ENCODE data around the gene SF3A2.
A peak's percentile ranks its signal among the peaks of the same experiment; 100 is the strongest.
"Not testable (repeated sequence)": the region's sequence is repeated elsewhere in the genome, so short reads cannot be mapped to it uniquely, and the experiment has no call there.

SF3A2 gene

DNA sequence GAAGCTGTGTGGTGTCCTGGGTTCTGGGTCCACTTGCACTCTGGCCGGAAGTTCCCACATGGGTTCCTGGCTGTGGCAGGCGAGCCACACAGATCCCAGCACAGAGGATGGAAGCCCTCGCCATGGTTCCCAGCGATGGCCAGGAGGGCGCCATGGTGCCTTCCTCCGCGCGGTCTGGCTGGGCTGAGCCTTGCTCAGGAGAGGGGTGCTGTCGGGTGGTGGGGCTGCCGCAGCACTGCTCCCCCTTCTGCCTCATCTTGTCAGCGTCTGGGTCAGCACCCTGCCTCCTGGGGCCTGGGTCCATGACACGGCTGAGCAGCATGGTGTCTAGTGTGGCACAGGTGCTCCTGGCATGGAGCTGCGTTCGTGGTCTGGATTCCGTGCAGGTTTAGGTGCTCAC is 39.4 kb upstream of the SF3A2 start:
- H3K27ac ChIP-seq = peak overlapping the region; percentile 22
- ChIA-PET CTCF (interaction anchor here (0.6 to 0.7 kb wide), 2 partner anchors 16 to 622 kb away, joined by 3 to 4 read pairs; no protein-coding TSS in a partner anchor), POLR2A (ENCODE audit: low non-redundant PET) (no interaction called here)
- TF ChIP-seq, protein P1, sequence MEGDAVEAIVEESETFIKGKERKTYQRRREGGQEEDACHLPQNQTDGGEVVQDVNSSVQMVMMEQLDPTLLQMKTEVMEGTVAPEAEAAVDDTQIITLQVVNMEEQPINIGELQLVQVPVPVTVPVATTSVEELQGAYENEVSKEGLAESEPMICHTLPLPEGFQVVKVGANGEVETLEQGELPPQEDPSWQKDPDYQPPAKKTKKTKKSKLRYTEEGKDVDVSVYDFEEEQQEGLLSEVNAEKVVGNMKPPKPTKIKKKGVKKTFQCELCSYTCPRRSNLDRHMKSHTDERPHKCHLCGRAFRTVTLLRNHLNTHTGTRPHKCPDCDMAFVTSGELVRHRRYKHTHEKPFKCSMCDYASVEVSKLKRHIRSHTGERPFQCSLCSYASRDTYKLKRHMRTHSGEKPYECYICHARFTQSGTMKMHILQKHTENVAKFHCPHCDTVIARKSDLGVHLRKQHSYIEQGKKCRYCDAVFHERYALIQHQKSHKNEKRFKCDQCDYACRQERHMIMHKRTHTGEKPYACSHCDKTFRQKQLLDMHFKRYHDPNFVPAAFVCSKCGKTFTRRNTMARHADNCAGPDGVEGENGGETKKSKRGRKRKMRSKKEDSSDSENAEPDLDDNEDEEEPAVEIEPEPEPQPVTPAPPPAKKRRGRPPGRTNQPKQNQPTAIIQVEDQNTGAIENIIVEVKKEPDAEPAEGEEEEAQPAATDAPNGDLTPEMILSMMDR (conservative IDR thresholded peaks at IDR 0.05; ENCODE audit: low read depth) = no peak
- no peak for DNase-seq (ENCODE audit: low spot score)

DNA sequence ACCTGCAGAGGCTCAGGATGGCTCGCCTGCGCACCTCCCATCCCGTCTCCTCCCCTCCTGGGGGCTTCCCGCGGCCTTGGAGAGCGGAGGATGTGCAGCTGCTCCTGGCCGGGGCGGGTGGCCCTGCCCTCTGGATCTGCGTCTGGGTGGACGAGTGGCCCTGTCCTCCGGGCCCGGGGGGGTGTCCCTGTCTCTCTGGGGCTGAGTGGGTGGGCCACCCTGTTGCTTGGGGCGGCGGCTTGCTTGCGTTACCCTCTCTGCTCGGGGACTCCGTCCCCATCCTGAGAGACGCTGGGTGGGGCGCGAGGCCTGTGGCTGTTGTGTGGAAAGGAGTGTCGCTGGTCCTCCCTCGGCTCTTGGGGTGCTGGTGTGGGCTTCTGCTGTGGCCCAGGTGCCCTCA is 38.3 kb upstream of the SF3A2 start:
- POLR2A ChIA-PET (ENCODE audit: low non-redundant PET) = no interaction called here

GRCh38 chr19:2199215-2199614 is 37.4 kb upstream of the SF3A2 start:
- TF ChIP-seq, protein P1 (conservative IDR thresholded peaks at IDR 0.05; ENCODE audit: low read depth) = no peak
- H3K27ac ChIP-seq = peak overlapping the region; percentile 22; the same call in 1 of the 2 replicates
- ChIA-PET POLR2A (ENCODE audit: low non-redundant PET) (no interaction called here), CTCF (interaction anchor here (0.6 to 0.7 kb wide), 3 partner anchors 17 to 116 kb away, joined by 3 to 4 read pairs (median 3); no protein-coding TSS in a partner anchor)
- DNase-seq (ENCODE audit: low spot score) = no peak

More for the DNA sequence above, 38.3 kb upstream of the SF3A2 start:
- peak overlapping the region; percentile 22 for H3K27ac ChIP-seq
- no peak for DNase-seq (ENCODE audit: low spot score)
- TF ChIP-seq, protein P1 (conservative IDR thresholded peaks at IDR 0.05; ENCODE audit: low read depth) = no peak
- CTCF ChIA-PET = interaction anchor here (0.6 kb wide), 1 partner anchor 117 kb away, joined by 4 read pairs; no protein-coding TSS in a partner anchor

DNA sequence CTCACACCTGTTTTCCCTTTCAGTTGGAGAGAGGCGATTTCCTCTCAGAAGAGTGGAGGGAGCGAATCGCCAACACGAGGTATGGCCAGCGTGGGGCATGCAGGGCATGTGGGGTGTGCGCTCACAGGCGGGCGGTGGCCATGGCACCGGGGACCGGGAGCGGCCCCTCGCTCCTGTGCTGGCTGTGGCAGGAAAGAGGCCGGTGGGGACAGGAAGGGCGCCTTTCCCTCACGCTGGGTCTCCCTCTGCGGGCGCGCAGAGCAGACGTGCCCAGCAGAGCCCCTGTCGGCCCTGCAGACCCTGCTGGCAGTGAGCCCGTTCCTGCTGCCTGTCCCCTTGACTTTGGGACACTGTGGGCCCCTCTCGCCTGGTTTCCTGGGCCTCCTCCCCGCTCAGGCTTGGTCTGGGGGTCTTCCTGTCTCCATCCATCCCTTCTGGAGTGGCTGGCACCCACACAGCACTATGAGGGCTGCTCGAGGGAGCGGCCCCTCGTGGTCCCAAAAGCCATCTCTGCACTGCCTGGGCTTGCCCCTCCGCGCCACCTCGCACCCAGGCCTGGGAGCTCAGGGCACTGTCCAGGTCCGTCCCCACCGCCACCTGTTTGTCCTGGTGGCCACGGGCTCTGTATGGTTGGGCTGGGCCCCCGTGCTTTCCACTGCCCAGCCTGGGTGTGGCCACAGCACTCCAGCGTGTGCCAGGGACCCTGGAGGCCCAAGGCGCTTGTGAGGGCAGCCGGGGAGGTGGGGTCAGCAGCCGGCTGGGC is 36.6 kb upstream of the SF3A2 start:
- TF ChIP-seq, protein P1 (conservative IDR thresholded peaks at IDR 0.05; ENCODE audit: low read depth) = no peak
- DNase-seq (ENCODE audit: low spot score) = no peak
- peak overlapping the region; percentile 20 for H3K27ac ChIP-seq
- POLR2A ChIA-PET (ENCODE audit: low non-redundant PET) = no interaction called here
- CTCF ChIA-PET = interaction anchor here (0.7 kb wide), 1 partner anchor 17 kb away, joined by 3 read pairs; no protein-coding TSS in a partner anchor

DNA sequence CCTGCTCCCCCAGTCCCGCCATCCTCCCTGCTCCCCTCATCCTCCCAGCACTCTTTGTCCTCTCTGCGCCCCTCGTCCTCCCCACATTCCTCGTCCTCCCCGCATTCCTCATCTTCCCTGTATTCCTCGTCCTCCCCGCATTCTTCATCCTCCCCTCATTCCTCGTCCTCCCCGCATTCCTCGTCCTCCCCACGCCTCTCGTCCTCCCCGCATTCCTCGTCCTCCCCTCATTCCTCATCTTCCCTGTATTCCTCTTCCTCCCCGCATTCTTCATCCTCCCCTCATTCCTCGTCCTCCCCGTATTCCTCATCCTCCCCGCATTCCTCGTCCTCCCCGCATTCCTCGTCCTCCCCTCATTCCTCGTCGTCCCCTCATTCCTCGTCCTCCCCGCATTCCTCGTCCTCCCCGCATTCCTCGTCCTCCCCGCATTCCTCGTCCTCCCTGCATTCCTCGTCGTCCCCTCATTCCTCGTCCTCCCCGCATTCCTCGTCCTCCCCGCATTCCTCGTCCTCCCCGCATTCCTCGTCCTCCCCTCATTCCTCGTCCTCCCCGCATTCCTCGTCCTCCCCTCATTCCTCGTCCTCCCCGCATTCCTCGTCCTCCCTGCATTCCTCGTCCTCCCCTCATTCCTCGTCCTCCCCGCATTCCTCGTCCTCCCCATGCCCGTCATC is 35.9 kb upstream of the SF3A2 start:
- CTCF ChIA-PET = not testable (repeated sequence)

GRCh38 chr19:2201473-2202148 is 35.0 kb upstream of the SF3A2 start:
- CTCF ChIA-PET = interaction anchor here (0.6 kb wide), 2 partner anchors 34 to 46 kb away, joined by 3 to 4 read pairs; partner anchors contain the start of gene PLEKHJ1
- TF ChIP-seq, protein P1 (conservative IDR thresholded peaks at IDR 0.05; ENCODE audit: low read depth) = no peak
- POLR2A ChIA-PET (ENCODE audit: low non-redundant PET) = interaction anchor here (0.5 kb wide), 1 partner anchor 14 kb away, joined by 4 read pairs; no protein-coding TSS in a partner anchor
- H3K27ac ChIP-seq = peak overlapping the region; percentile 28
- peak; percentile 30 for DNase-seq (ENCODE audit: low spot score)

More for the DNA sequence above, 35.9 kb upstream of the SF3A2 start:
- DNase-seq (ENCODE audit: low spot score); POLR2A ChIA-PET (ENCODE audit: low non-redundant PET); H3K27ac ChIP-seq: not testable (repeated sequence)

Measured in RWPE1 (cell line).